MCF 10A (cell line): Measurements from ENCODE around the gene TMPRSS13. TPM values are rescaled to one million over a fixed set of nuclear protein-coding genes. Genes with fewer than 3 reads are reported as not detected.

Experiments used
- BruUV-seq: library from RNA; stranded (reverse); fragments of 400-500 nt; replicated peaks from 2 replicates; lab custom pipeline; 2021; lab: Mats Ljungman, UMichigan
- CTCF ChIA-PET: fragments of 300-600 bp; sonication (Branson Sonifier 250); formaldehyde crosslinking; extraction: SDS; loops from one replicate; lab custom pipeline; 2021; ENCODE audit warnings: antibody characterized with exemption, inconsistent platforms; lab: Yijun Ruan, JAX
- POLR2A ChIA-PET: fragments of 300-600, 350-650 bp; sonication (Branson Sonifier 250); formaldehyde crosslinking; extraction: SDS; loops from one replicate; lab custom pipeline; 2020; ENCODE audit warnings: antibody characterized with exemption, inconsistent platforms; lab: Yijun Ruan, JAX
- DNase-seq: peaks from one replicate; pipeline ENCODE4 v3.0.0-alpha.2; 2018; ENCODE audit not compliant: unreplicated experiment
- H3K27ac Mint-ChIP-seq: one replicate; pipeline ENCODE4 v1.8.0; 2022; ENCODE audit warnings: mild to moderate bottlenecking, low read depth, mixed read lengths; ENCODE audit not compliant: unreplicated experiment
- H3K27me3 Mint-ChIP-seq: one replicate; pipeline ENCODE4 v1.8.0; 2022; ENCODE audit warnings: mixed read lengths; ENCODE audit not compliant: insufficient read depth, unreplicated experiment
- H3K36me3 Mint-ChIP-seq: one replicate; pipeline ENCODE4 v1.8.0; 2022; ENCODE audit warnings: mild to moderate bottlenecking, moderate library complexity, mixed read lengths; ENCODE audit not compliant: insufficient read depth, unreplicated experiment
- H3K4me1 Mint-ChIP-seq: one replicate; pipeline ENCODE4 v1.8.0; 2022; ENCODE audit warnings: mixed read lengths; ENCODE audit not compliant: insufficient read depth, unreplicated experiment
- H3K4me3 Mint-ChIP-seq: one replicate; pipeline ENCODE4 v1.8.0; 2022; ENCODE audit warnings: mild to moderate bottlenecking, moderate library complexity, mixed read lengths; ENCODE audit not compliant: unreplicated experiment
- H3K9me3 Mint-ChIP-seq: one replicate; pipeline ENCODE4 v1.8.0; 2022; ENCODE audit warnings: mixed read lengths; ENCODE audit not compliant: unreplicated experiment
- intact Hi-C: fragments of 100-400 bp; cut with micrococcal nuclease; formaldehyde crosslinking; loops from 2 replicates; pipeline ENCODE4 v1.14.1; 2022
- total RNA-seq: library from RNA; stranded (reverse); gene quantifications from 2 replicates; pipeline ENCODE4 v1.2.3, GENCODE V29; 2022
- TF ChIP-seq, protein P1 (sequence below): fragments of 200-600 bp; IDR thresholded peaks from one replicate; pipeline ENCODE4 v1.8.0; 2022; ENCODE audit warnings: antibody characterized with exemption, mild to moderate bottlenecking; ENCODE audit not compliant: unreplicated experiment

The TMPRSS13 gene
- total RNA-seq, 1 experiment from 2014 or later, result not detected

DNA sequence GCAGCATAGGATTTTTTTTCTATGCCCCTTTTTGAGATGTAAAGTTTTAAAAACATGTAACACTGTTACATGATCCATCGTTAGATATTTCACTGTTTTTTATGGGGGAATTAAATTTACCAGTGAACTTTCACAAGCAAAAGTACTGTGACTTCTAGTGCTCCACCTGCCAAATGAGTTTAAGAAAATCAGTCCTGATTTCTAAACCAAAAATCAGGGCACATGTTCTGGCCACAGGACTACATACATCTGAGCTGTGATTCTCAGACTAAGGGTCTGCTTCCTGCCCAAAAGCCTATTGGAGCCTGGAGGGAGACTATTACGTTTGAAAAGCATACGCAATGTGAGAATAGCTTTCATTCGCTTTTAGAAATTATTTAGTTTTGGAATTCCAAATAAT lies 22.5 kb downstream of the TMPRSS13 start:
- no peaks in the 10 kb centered on the region for H3K36me3 Mint-ChIP-seq
- H3K27me3 Mint-ChIP-seq, result no peaks in the 10 kb centered on the region
- DNase-seq, result peak; percentile 1
- intact Hi-C loops, result no loop called here
- H3K4me3 Mint-ChIP-seq, result no peak overlapping the region
- no TSS peak for BruUV-seq
- TF ChIP-seq, protein P1, sequence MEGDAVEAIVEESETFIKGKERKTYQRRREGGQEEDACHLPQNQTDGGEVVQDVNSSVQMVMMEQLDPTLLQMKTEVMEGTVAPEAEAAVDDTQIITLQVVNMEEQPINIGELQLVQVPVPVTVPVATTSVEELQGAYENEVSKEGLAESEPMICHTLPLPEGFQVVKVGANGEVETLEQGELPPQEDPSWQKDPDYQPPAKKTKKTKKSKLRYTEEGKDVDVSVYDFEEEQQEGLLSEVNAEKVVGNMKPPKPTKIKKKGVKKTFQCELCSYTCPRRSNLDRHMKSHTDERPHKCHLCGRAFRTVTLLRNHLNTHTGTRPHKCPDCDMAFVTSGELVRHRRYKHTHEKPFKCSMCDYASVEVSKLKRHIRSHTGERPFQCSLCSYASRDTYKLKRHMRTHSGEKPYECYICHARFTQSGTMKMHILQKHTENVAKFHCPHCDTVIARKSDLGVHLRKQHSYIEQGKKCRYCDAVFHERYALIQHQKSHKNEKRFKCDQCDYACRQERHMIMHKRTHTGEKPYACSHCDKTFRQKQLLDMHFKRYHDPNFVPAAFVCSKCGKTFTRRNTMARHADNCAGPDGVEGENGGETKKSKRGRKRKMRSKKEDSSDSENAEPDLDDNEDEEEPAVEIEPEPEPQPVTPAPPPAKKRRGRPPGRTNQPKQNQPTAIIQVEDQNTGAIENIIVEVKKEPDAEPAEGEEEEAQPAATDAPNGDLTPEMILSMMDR, result no peak
- H3K4me1 Mint-ChIP-seq, result peaks cover 8% of the 10 kb centered on the region
- H3K27ac Mint-ChIP-seq, result no peak overlapping the region
- CTCF ChIA-PET, result interaction anchor here (1.2 to 1.6 kb wide), 2 partner anchors 39 to 89 kb away, joined by 4 to 6 read pairs; no protein-coding TSS in a partner anchor
- H3K9me3 Mint-ChIP-seq, result no peaks in the 10 kb centered on the region
- POLR2A ChIA-PET, result interaction anchor here (0.7 to 1.0 kb wide), 3 partner anchors 23 to 31 kb away, joined by 3 read pairs; no protein-coding TSS in a partner anchor

DNA sequence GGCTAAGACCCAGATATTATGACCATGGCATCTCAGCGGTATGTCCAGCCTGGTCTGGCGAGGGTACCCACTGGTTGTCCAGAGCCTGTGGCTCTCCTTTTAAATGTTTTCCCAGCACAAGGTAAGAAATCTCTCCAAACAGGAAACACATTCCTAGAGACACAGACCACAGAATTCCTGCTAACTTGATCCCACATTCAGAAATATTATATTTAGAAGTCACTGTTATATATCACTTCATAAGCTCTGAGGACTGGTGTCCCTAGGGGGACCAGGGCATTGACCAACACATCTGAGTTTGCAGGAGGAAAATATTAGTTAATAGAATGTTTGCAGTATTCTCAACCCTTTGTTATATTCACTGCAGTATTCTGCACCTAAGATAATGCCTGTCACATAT lies 23.1 kb downstream of the TMPRSS13 start:
- CTCF ChIA-PET, result no interaction called here
- BruUV-seq, result no TSS peak
- no peak for DNase-seq
- Mint-ChIP-seq H3K36me3 (no peaks in the 10 kb centered on the region), H3K9me3 (no peaks in the 10 kb centered on the region), H3K27me3 (no peaks in the 10 kb centered on the region), H3K4me1 (peaks cover 8% of the 10 kb centered on the region), H3K27ac (no peak overlapping the region), H3K4me3 (no peak overlapping the region)
- POLR2A ChIA-PET, result no interaction called here
- intact Hi-C loops, result no loop called here
- TF ChIP-seq, protein P1, result no peak

DNA sequence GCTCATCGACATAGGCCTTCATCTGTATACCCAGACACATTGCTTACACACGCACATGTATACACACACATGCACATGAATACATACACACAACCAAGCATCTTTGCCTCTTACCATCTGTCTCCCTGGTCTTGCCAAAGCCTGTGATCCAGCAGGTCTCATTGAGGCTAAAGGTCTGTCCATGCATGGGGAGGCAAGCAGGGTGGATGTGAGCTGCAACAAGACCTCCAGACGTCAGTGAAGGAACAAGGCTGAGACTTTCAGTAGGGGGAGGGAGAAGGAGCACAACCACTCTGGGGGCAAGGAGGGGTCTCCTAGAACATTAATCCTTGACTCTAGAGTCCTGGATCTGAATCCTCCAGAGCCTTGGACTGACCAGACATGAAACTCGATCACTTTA lies 23.7 kb downstream of the TMPRSS13 start:
- DNase-seq, result no peak
- Mint-ChIP-seq H3K36me3 (no peaks in the 10 kb centered on the region), H3K4me3 (no peak overlapping the region), H3K4me1 (peaks cover 8% of the 10 kb centered on the region), H3K27ac (no peak overlapping the region), H3K27me3 (no peaks in the 10 kb centered on the region), H3K9me3 (no peaks in the 10 kb centered on the region)
- BruUV-seq, result no TSS peak
- intact Hi-C loops, result no loop called here
- TF ChIP-seq, protein P1, result no peak
- ChIA-PET POLR2A (no interaction called here), CTCF (no interaction called here)

DNA sequence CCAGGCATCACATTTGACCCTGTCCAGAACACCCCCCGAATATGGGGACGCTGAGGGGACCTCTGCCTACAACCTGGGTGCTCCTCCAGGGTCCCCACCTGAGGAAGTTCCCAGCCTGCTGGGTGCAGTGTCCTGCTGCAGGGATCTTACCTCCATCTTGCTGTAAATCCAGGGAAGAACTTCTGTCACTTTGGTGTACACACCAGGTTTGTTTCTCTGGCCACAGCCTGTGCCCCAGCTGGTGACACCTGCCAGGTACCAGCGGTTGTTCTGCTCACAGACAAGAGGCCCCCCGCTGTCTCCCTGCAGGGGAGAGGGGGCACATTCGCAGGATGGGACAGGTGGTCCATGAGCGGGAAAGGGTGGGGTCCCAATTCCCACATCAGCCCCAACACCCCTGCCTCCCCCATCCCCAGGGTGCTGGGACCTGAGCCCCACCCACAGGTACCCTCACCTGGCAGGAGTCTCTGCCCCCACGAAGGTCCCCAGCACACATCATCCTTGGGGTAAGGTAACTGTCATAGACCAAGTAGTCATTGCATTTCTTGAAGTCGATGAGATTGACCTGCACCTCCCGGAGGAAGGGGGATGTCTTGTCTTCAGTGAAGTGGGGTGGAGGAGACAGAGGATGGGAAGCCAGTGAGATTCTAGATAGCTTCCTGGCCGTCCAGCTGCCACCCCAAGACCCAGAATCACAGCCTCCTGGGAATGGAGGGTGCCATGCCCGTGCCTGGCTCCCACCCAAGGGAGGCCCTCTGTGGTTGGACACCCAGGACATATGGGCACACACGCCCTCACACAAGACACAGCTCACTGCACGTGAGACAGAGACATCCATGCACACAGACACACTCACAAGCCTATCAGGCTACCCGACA lies 25.5 kb downstream of the TMPRSS13 start:
- intact Hi-C loops, result no loop called here
- ChIA-PET CTCF (interaction anchor here (0.6 kb wide), 2 partner anchors 43 to 646 kb away, joined by 3 to 4 read pairs; no protein-coding TSS in a partner anchor), POLR2A (no interaction called here)
- Mint-ChIP-seq H3K36me3 (no peaks in the 10 kb centered on the region), H3K27me3 (no peaks in the 10 kb centered on the region), H3K4me1 (peaks cover 8% of the 10 kb centered on the region), H3K4me3 (no peak overlapping the region), H3K27ac (no peak overlapping the region), H3K9me3 (no peaks in the 10 kb centered on the region)
- no peak for DNase-seq
- BruUV-seq, result no TSS peak
- TF ChIP-seq, protein P1, result no peak
